NCI-H2196 treated with DMSO at 0.1 percent for 48 hours (cell line): Measurements from ENCODE around the gene NBEA.

Source experiments
- DNase-seq: peaks from one replicate; lab custom pipeline; 2025; ENCODE audit not compliant: unreplicated experiment; lab: John Stamatoyannopoulos, UW

The NBEA gene

DNA sequence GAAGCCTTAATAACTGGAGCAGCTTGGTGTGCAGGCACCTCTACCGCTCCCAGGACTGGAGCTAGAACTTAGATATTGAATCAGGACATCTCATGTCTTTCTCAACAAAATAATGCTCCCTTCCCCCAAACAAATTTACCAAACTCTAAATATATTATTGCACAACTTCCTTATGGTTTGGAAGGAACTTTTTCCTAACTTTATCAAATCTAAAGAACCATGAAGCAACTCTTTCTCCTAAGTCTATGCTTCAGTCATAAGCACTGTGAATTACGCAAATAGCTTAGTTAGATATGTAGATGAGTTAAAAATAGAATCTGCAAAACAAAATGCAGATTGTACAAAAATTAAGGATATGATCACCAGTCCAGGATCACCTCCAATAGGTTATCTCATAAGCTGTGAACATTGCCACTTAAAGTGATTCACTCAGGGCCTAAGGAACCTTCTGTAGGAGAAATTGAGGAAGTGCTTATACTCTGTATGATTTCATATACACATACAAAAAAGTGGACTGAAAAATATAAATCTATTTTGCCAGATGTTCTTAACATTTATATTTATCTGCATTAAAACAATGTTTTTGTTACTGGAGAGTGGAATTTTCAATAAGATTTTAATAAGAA lies 554.8 kb downstream of the NBEA start:
- no peak for DNase-seq

DNA sequence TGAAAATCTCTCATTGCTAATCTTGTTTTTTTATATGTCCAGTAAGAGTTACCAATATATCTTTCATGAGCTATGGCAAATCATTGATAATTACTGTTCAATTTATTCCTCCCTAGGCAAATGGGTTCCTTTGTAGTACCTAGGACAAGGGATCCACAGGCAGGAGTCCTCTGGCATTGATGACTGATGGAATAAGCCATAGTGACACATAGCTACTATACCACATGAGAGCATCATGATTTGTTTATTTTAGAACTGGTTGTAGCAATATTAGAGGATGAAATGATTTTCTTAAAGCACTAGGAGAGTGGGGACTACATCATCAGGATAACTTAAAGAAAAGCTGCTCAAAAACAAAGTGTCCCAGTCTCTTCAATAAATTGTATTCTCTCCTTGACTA lies 556.2 kb downstream of the NBEA start:
- DNase-seq: no peak

DNA sequence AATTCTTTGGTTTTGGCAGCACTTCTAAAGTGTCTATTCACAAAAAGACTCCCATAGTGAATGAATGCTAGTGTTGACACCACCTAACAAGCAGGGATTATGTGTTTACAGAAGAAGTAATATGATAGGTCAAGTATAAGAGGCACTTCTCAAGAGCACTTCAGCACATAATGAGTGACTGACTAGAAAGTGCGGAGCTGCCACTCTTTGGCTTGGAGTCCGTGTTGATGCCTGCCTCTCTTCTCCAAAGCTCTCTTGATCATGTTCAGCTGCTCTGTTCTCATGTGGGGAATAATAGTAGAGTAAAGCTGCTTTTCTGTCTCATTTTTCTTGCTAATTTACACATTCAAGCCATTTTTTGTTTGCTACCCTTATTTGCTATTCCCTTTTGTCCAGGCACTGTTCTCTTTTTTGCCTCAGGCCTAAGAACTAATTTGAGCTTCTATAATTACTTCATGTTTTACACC lies 557.2 kb downstream of the NBEA start:
- DNase-seq: peak; percentile 68

DNA sequence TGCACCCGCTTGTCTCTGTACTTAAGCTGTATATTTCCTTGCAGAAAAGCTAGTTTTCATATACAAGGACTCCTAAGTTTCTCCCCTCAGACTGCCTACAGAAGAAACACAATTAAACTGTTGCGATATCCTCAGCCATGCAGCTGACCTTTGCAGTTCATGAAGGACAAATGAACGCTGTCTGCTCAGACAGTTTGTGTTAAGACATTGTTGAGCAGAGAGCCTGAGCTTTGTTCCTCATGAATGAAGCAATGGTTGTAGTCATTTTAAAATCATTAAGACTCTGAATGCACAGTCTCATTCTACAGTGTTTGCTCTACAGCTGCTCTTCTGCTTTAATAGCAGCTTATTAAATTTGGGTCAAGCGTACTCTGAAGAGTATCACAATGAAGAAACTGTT lies 557.6 kb downstream of the NBEA start:
- DNase-seq: no peak

DNA sequence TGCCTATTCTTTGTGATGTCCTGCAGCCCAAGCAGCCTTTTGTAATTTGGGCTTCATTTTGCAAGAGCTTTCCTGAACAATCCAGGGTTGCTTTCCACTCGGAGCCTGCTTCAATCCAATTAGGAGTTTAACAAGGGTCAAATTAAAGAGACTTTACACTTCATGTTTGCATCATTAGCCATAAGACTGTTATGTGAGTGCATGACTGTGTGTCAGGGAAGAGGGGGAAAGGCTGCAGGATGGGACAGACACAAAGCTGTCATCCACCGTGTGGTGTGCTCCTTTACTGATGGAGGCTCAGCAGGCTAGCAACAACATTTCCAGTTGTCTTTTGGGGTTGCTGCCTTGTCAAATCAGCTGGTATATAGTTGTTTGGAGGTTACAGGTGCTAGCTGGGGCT lies 558.1 kb downstream of the NBEA start:
- no peak for DNase-seq

DNA sequence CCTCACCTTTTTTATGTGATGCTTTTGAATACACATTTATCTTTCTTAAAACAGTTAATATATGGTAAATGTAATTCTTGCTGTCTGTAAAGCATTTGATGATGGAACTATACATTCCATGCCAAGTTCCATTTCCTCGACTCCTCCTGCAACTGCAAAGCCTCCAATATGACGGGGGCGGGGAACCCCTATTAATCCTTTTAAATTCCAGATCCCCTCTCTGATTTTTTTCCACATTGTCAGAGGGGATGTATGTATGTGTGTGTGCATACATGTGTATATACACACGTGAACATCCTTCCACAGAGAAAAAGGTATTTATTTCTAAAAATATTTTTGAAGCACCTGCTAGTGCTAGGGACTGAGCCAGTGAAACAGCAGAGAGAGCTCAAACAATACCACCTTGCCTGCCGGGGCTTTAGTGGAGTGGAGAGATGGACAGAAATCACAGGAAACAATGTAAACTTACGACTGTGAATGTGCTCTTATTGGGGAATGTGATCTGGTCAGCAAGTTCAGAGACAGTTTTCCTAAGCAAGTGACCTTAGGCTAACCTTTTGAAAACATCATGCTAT lies 559.7 kb downstream of the NBEA start:
- no peak for DNase-seq

DNA sequence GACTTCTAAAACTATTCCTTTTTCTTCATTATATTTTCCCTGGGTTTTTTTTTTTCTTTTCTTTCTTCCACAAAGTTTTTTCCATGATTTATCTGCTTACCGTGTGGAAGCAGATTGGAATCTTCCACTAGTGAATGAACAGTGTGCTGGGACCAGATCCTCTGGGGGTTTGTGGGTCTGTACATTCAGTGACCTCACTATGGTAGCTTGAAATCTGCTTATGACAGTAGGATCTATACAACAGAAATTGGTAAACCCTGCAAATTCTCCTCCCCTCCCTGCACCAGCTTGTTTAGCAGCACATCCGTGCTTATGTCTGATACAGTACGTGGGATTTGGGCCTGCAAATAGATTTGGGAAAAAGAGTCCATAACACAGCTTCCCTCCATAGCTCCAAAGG lies 560.4 kb downstream of the NBEA start:
- DNase-seq: no peak

DNA sequence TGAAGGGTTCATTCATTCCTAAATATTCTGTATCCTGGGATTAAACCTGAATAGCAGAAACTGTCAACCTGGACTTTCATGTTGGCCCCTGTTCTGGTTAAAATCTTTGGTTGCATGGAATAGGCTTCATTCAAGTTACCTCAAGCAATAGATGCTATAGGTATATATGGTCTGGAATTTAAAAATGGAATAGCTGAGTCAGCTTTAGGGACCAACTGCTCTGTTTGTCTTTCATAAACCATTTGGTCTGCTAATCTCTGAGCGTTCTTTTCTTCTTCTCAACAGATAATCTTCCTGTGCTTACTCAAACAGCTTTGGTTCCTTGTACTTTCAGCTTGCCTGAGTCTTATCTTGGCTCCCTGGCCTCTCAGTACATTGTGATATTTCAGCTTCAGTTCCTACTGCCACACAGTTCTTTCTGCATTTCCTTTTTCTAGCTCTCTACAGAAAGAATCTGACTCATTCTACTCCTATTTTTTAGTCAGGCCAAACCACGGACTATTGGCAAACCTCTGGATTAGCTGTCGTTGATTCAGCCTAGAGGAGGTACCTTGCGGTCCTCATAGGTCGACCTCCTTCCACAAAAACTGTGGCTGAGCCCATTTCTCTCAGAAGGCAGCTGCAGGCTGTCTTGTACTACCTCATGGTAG lies 570.3 kb downstream of the NBEA start:
- DNase-seq: no peak

DNA sequence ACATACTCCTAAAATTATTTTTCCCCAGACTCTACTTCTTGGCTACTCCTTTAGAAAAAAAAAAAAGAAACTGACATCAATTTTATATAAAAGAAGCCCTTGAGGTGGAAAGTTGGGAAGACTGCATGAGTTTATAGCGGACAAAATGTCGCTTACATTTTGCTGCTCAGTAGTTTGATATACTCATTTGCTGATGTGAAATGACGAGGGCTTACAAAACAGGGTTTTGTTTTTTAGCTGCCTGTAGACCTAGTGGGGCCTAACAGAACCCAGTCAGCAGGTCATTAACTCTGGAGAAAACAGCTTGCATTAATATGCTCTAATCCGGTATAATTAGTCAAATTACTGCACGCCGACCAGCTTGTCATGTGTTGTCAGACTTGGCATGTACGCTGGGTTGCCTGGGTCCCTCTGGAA lies 572.0 kb downstream of the NBEA start:
- DNase-seq: no peak

DNA sequence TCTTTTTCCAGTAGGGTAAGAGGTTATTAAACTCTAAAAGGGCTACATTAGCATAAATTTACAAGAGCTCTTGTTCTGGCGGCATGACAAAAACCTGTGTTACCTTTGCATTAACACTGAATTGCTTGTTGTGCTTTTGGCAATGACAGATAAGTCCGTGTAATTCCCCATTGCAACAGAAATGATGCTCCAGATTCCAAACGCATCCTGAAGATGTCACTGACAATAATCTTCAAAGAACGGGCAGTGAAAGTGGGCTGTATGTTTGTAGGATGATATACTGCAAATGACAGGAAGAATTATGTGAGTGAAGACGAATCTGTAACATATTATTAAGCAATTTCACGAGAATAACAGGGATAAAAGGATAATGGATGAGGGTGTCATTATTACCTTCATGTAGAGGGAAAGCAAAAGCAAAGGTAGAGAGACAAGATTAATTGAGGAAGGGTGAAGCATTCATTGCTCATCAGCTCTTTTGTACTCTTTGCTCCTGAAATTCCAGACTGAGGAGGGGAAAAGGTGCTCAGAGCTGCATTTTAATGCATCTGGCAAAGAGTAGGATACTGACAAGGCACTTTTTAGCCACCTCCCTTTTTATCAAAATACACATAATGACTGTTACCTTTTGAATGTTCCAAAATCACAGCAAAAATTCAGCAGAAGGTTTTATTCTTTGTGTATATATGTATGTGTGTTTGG lies 572.9 kb downstream of the NBEA start:
- DNase-seq: no peak

DNA sequence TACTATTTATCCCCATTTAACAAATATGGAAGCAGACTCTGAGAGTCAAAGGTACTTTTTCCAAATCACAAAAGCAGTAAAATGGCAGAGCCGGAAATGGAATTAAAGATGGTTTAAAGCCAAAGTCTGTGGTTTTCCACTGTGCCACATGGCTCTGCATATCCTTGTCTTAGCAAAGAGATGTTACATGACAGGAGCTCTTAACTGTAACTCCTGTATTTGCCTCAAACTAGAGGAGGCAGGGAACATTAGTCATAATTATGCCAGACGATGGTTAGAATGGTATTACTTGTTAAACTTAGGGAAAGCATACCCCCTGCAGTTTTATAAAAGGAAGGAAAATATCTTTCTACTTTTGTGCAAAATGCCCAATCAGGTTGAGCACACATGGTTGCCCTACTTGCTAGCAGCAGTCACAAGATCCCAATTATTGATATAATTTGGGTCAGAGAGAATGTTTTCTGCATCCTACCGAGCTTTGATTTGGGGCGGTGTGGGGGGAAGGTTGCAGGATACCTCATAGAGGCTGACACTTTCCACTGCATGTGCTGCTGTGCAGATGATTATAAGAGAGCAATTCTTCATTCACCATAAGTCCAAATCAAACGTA lies 576.4 kb downstream of the NBEA start:
- no peak for DNase-seq

DNA sequence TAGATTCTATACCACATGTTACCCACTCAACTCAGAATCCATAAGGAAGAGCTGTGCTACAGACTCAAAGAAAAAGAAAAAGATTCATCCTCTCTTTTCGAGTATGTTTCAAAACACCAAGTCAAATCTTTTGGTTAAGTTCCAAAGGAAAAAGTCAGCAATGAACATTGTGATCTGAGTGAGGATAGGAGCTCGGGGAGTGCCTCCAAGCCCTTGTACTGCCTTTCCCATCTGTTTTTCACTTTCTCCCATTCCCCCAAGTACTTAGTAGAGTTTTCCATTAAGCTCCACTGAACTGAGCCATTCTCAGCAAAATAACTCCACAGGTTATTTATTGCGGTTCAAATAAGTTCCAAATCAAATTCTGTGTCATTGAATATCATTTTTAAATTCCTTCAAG lies 582.1 kb downstream of the NBEA start:
- DNase-seq: no peak

DNA sequence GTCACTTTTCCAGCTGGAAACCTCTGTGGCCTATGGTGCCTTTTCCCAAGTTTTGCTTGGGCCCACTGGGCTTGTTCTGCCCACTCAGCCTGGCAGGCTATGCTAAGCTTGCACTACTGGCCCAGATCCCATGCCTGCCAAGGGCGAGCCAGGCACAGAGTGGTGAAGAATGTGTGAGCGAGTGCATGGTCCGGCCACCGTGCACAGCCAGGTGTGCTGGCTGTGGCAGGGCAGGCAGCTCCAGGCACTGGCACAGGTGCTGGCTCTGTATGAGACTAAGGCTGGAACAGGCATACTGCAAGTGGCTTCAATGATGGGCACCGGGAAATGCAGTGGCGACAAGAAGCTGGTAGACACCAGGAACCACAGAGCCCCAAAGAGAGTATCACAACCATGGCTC lies 584.5 kb downstream of the NBEA start:
- no peak for DNase-seq

DNA sequence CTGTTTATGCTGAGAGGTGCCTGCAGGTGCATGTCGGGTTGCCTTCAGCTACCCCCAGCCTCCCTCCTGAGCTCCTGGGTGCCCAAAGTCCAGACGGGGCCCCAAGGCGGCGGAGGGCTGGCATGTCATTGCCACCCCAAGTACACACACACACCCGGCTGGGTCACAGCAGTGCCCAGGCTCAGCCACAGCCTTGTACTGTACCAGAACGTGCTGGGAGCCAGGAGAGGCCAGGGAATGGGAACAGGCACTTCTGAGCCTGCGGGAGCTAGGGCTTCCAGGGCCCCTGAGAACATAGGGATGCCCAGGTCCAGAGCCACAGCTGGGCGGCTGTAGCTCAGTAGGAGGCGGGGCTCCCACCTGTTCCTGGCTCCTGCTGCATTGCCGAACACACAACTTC lies 585.4 kb downstream of the NBEA start:
- DNase-seq: no peak

DNA sequence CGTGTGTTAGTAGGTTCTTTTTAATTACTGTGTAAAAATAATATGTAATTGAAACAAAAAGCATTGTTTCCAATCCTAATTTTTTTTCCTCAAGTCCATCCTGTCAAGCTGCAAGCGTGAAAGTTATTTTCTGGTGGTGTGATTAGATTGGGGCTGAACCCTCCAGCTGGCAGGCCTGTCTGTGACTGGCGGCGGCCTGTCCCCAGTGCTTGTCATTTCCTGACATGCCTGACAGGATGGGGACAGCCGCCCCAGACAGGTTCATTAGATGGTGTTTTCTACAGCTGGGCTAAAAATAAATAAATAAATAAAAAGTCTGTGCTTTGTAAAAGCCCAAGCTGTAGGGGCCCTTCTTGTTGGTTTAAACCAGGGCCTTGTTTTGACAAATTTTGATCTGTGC lies 588.1 kb downstream of the NBEA start:
- DNase-seq: no peak

DNA sequence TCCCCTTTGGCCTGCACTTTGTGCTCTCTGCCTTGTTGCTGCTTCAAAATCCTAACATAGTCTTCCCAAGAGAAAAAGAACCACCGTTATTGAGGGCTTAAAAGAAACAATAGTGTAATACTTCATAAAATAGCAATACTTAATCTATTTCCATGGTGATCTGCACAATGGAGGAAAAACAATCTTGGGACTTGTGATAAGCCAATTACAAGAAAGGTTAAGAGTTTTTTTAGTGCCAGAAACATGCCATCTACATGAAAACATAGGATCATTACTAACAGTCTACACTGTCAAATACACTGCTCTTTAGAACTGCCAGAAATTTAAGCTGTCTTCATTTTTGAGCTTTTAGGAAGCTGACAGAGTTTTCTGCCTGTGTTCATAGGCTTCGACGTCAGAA lies 588.5 kb downstream of the NBEA start:
- DNase-seq: no peak

DNA sequence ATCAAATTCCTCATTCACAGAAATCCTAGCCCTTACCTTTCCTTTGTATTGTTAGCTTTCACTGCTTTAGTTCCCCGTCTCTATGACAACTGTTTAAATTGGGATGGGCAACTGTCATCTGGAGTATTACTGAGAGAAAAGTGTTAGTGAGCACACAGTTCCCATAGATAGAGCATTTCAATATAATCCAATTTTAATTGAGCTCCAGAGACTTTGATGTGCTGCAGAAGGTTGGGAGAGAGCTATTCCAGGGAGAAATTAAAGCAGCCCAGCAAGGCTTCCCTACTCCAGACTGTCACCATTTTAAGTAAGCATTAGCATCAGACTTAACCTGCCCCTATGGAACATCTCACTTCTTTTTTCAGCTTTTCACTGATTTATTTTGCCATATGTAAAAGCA lies 589.5 kb downstream of the NBEA start:
- DNase-seq: no peak

DNA sequence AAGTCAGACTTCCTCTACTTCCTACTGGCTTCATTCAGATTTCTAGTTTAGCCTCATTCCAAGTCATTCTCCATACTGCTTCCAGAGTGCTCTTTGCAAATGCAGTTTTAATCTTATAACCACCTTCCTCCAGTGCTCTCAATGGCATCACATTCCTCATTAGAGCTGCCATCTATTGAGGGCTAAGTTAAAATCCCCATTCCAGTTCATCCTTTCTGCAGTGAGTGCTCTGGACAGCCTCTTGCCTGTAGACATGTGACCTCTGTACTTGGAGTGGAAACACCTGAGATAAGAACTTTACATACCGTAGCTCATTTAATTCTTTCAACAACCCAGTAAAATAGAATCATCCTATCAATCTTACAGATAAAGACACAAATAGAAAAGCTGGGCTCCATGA lies 592.3 kb downstream of the NBEA start:
- DNase-seq: no peak

DNA sequence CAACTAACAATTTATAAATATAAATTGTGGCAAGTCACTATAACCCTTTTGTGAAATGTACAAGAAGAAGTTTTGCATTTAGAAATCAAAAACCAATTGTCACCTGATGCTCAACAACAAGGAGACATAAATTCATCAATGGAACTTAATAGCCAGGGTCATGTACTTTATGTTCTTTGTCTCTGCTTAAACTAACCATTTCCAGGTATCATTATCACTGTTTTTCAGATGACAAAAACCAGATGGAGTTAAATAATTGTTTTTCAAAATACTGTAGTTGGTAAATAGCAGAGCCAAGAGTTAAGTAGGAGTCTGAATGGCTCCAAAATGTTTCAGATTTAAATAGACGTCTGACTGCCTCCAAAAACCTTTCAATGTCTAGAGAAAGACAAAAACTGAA lies 606.7 kb downstream of the NBEA start:
- no peak for DNase-seq

DNA sequence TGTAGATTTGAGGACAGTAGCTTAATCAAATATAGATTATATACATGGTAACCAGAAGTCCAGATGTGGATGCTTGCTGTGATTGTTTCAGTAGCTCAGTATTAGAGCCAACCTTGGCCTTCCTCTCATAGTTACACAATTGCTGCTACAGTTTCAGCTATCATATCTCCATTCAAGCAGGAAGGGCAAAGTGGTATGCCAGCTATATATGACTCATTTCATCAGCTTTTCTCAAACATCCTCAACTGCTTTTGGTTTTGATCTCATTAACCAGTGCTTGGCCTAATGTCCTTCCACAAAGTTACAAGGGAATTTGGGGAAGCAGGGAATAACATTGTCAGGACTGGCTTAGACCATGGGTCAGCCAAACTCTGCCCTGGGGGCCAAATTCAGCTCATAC lies 607.4 kb downstream of the NBEA start:
- DNase-seq: no peak

DNA sequence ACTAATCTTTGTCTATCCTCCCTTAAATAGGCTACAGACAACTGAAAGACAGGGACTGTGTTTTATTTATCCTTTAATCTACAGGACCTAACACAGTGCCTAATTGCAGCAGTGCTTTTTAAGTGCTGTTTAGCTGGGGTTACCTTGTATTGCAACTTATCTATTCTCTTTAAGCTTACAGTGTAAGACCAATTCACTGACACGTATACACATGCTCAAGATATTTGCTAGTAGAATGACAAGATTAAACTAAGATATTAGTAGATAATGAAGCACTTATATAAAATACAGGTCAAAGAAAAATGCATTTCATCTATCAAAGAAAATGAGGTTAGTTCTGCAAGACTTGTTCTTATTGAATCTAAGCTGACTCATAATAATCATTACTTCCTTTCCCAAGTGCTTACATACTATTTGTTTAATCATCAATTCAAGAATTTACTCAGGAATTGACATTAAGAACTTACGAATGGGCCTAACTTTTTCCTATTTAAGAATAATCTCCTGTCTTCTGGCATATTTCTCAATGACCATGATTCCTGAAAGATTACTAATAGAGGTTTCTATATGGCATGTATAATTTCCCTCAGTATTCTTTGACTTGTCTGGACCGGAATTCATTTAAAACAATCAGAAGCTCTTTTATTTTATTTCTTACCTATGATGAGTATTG lies 610.2 kb downstream of the NBEA start:
- DNase-seq: no peak
